ENCODE results near the gene RNF186. TPM values are rescaled to one million over a fixed set of nuclear protein-coding genes. Genes with fewer than 3 reads are reported as not detected.

The RNF186 gene
- polyA plus RNA-seq, 1 donor (not counting 4 experiments of a cell fraction or from before 2014, with no cell fraction given), result not detected

DNA sequence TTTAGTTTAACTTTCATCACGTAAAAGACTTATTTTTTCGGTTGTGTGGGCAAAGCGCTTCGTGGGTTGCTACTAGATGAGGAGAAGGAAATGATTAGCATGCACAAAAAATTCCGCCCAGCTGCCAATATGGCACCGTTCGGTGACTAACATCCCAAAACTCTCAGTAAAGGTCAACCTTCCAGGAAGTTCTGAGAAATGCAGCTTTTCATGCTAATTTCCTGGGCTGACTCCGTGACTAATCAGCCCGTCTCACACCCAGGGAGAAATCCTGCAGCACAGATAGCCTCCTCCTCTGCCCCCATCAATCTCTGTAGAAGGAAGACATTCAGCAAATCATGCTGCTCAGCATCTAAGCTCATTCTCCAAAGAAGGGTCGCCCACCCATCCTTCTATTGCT, 49.5 kb downstream of the RNF186 start:
- Histone ChIP-seq H3K27ac (ENCODE audit: control insufficient read depth, insufficient read depth, low read length) (no peak overlapping the region), H3K27me3 (ENCODE audit: control insufficient read depth, extremely low read depth, insufficient read depth, low read length) (no peaks in the 10 kb centered on the region)
- TF ChIP-seq, protein P1, sequence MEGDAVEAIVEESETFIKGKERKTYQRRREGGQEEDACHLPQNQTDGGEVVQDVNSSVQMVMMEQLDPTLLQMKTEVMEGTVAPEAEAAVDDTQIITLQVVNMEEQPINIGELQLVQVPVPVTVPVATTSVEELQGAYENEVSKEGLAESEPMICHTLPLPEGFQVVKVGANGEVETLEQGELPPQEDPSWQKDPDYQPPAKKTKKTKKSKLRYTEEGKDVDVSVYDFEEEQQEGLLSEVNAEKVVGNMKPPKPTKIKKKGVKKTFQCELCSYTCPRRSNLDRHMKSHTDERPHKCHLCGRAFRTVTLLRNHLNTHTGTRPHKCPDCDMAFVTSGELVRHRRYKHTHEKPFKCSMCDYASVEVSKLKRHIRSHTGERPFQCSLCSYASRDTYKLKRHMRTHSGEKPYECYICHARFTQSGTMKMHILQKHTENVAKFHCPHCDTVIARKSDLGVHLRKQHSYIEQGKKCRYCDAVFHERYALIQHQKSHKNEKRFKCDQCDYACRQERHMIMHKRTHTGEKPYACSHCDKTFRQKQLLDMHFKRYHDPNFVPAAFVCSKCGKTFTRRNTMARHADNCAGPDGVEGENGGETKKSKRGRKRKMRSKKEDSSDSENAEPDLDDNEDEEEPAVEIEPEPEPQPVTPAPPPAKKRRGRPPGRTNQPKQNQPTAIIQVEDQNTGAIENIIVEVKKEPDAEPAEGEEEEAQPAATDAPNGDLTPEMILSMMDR (optimal IDR thresholded peaks at IDR 0.05 in 1 of 3, IDR thresholded peaks at IDR 0.05 in 1 of 3, conservative IDR thresholded peaks at IDR 0.05 in 1 of 3; ENCODE audit: extremely low read depth in 1 of 3, insufficient read depth in 2 of 3, low read length in 3 of 3), result no peak
- no peak for TF ChIP-seq EZH2 (IDR thresholded peaks at IDR 0.05; ENCODE audit: low read length)

DNA sequence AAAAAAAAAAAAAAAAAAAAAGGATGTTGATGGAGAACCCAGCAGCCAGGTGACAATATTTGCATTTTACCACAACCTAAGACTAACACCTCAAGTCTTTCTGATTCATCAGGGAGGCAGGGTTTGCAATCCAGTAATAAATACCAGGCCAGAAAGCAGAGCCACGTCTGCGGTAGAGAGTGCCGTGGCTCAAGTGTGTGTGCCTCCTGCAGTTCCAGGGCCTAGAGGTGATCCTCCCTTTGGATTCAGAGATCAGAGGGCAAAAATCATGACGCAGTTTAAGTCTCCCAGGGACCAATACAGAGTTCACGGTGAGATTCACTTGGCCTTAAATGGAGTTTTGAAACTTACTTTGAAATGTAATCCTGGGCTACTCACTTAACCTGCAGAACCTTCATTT, 50.2 kb downstream of the RNF186 start:
- H3K4me2 ChIP-seq (ENCODE audit: control insufficient read depth, extremely low read depth, insufficient read depth, low read depth, low read length), result no peak overlapping the region
- H3K9me1 ChIP-seq (ENCODE audit: control insufficient read depth, extremely low read depth, insufficient read depth, low read length), result no peaks in the 10 kb centered on the region
- TF ChIP-seq EZH2 (IDR thresholded peaks at IDR 0.05; ENCODE audit: low read length), result no peak
- TF ChIP-seq, protein P1 (optimal IDR thresholded peaks at IDR 0.05 in 1 of 3, IDR thresholded peaks at IDR 0.05 in 1 of 3, conservative IDR thresholded peaks at IDR 0.05 in 1 of 3; ENCODE audit: extremely low read depth in 1 of 3, insufficient read depth in 2 of 3, low read length in 3 of 3), result no peak
- dilution Hi-C loops (cut with MboI; ENCODE audit: extremely low pct_ligation_motif_present, low sequenced_read_pairs), result no loop called here
- H3K4me1 ChIP-seq (ENCODE audit: control insufficient read depth, extremely low read depth, insufficient read depth, low read length), result peaks cover 13% of the 10 kb centered on the region
- FAIRE-seq (no peak), DNase-seq (ENCODE audit: low read depth, low spot score) (no peak)
- H3K9ac ChIP-seq (ENCODE audit: control insufficient read depth, extremely low read depth, insufficient read depth, low read length), result no peak overlapping the region
- H3K36me3 ChIP-seq (ENCODE audit: control insufficient read depth in 2 of 2, extremely low read depth in 1 of 2, insufficient read depth in 2 of 2, low read length in 2 of 2), result no peaks in the 10 kb centered on the region
- H3K9me3 ChIP-seq (ENCODE audit: control insufficient read depth, low read depth, low read length), result no peaks in the 10 kb centered on the region
- H3K27ac ChIP-seq (ENCODE audit: control insufficient read depth, insufficient read depth, low read length), result no peak overlapping the region
- H3K4me3 ChIP-seq (ENCODE audit: control insufficient read depth in 2 of 3, extremely low read depth in 1 of 3, insufficient read depth in 2 of 3, low read depth in 1 of 3, low read length in 3 of 3), result no peak overlapping the region
- no peaks in the 10 kb centered on the region for H3K27me3 ChIP-seq (ENCODE audit: control insufficient read depth, extremely low read depth, insufficient read depth, low read length)
- no peak overlapping the region for H2AFZ ChIP-seq (ENCODE audit: control insufficient read depth, low read length)
- H3K79me2 ChIP-seq (ENCODE audit: control insufficient read depth, insufficient read depth, low read length), result no peaks in the 10 kb centered on the region
- no peaks in the 10 kb centered on the region for H4K20me1 ChIP-seq (ENCODE audit: control insufficient read depth, extremely low read depth, insufficient read depth, low read length)

More for the DNA sequence above, 49.5 kb downstream of the RNF186 start:
- H3K9ac ChIP-seq (ENCODE audit: control insufficient read depth, extremely low read depth, insufficient read depth, low read length), result no peak overlapping the region
- dilution Hi-C loops (cut with MboI; ENCODE audit: extremely low pct_ligation_motif_present, low sequenced_read_pairs), result no loop called here
- peaks cover 13% of the 10 kb centered on the region for H3K4me1 ChIP-seq (ENCODE audit: control insufficient read depth, extremely low read depth, insufficient read depth, low read length)
- no peak overlapping the region for H3K4me2 ChIP-seq (ENCODE audit: control insufficient read depth, extremely low read depth, insufficient read depth, low read depth, low read length)
- H2AFZ ChIP-seq (ENCODE audit: control insufficient read depth, low read length), result no peak overlapping the region
- H4K20me1 ChIP-seq (ENCODE audit: control insufficient read depth, extremely low read depth, insufficient read depth, low read length), result no peaks in the 10 kb centered on the region
- H3K9me1 ChIP-seq (ENCODE audit: control insufficient read depth, extremely low read depth, insufficient read depth, low read length), result no peaks in the 10 kb centered on the region
- no peak overlapping the region for H3K4me3 ChIP-seq (ENCODE audit: control insufficient read depth in 2 of 3, extremely low read depth in 1 of 3, insufficient read depth in 2 of 3, low read depth in 1 of 3, low read length in 3 of 3)
- no peaks in the 10 kb centered on the region for H3K79me2 ChIP-seq (ENCODE audit: control insufficient read depth, insufficient read depth, low read length)
- no peaks in the 10 kb centered on the region for H3K9me3 ChIP-seq (ENCODE audit: control insufficient read depth, low read depth, low read length)
- H3K36me3 ChIP-seq (ENCODE audit: control insufficient read depth in 2 of 2, extremely low read depth in 1 of 2, insufficient read depth in 2 of 2, low read length in 2 of 2), result no peaks in the 10 kb centered on the region
- DNase-seq (ENCODE audit: low read depth, low spot score), result no peak
- FAIRE-seq, result peak; percentile 98

Other genes starting within 250 kb of the RNF186 start
- 44.6 to 114 TPM (median 74.5 TPM) in 3 replicates for gene NBL1, start 171.0 kb downstream of the RNF186 start, polyA plus RNA-seq
- not detected in 3 replicates for gene HTR6, start 150.4 kb downstream of the RNF186 start, polyA plus RNA-seq
- 1.2 to 2.2 TPM (median 1.2 TPM) in 3 replicates for gene TMCO4, start 15.4 kb downstream of the RNF186 start, polyA plus RNA-seq
- 4.1 to 7.0 TPM (median 5.5 TPM) in 3 replicates for gene OTUD3, start 67.1 kb upstream of the RNF186 start, polyA plus RNA-seq
- not detected in 3 replicates for gene PLA2G2E, start 108.3 kb upstream of the RNF186 start, polyA plus RNA-seq
- 0.08 TPM in 1 of 3 replicates, not detected in the others for gene PLA2G2A, start 164.3 kb upstream of the RNF186 start, polyA plus RNA-seq